ENCODE data around the gene LGALS14. TPM values are rescaled to one million over a fixed set of nuclear protein-coding genes. Genes with fewer than 3 reads are reported as not detected.

LGALS14 gene
- total RNA-seq, 1 donor from 2014 or later, result not detected

DNA sequence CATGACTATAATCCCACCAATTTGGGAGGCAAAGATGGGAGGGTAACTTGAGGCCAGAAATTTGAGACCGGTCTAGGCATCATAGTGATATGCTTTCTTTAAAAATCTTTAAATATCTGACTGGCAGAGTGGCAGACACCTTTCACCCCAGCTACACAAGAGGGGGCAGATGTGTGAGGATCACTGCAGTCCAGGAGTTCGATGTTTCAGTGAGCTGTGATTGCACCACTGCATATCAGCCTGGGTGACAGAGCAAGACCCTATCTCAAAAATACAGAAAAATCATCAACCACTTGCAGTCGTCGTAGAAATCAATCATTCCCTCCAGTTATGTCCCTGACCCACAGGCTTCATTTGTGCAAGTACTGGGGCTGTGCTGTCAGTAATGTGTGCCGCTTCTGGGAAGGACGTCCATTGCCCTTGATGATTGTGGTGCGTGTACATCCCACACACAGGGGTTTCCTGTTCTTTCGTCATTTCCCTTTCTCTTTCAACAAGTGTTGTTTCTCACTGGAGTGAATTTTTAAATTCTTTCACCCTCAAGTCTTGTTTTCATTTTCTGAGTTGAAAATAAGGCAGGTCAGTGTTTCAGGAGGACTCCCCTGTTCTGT, 1.4 kb downstream of the LGALS14 start:
- no peaks in the 10 kb centered on the region for H3K27me3 ChIP-seq (ENCODE audit: insufficient read depth, low read length)
- no peak for DNase-seq (ENCODE audit: low read depth)
- H2AFZ ChIP-seq (ENCODE audit: low read depth, low read length), result no peak overlapping the region
- H3K9me3 Mint-ChIP-seq (ENCODE audit: unreplicated experiment), result no peaks in the 10 kb centered on the region
- H3K9ac ChIP-seq (ENCODE audit: low read length), result no peak overlapping the region
- H3K4me3 Mint-ChIP-seq (ENCODE audit: unreplicated experiment), result no peak overlapping the region
- H3K4me3 ChIP-seq (ENCODE audit: insufficient read depth, low read depth, low read length), result no peak overlapping the region
- H3K36me3 Mint-ChIP-seq (ENCODE audit: low read depth, unreplicated experiment), result no peaks in the 10 kb centered on the region
- H3K9me3 ChIP-seq (ENCODE audit: insufficient read depth, low read depth, low read length), result no peaks in the 10 kb centered on the region
- TF ChIP-seq EZH2 (IDR thresholded peaks at IDR 0.05; ENCODE audit: insufficient read depth, low read length) (no peak), CTCF (IDR thresholded peaks at IDR 0.05; ENCODE audit: insufficient read depth, low read depth, low read length) (no peak)
- H3K79me2 ChIP-seq (ENCODE audit: insufficient read depth, low read length), result no peaks in the 10 kb centered on the region
- no peak overlapping the region for H3K27ac Mint-ChIP-seq (ENCODE audit: unreplicated experiment)
- H3K36me3 ChIP-seq (ENCODE audit: insufficient read depth, low read length), result no peaks in the 10 kb centered on the region
- H4K20me1 ChIP-seq (ENCODE audit: insufficient read depth, low read length), result no peaks in the 10 kb centered on the region
- H3K27me3 Mint-ChIP-seq (ENCODE audit: low read depth, unreplicated experiment), result peaks cover 6% of the 10 kb centered on the region
- H3K27ac ChIP-seq (ENCODE audit: low read depth, low read length), result no peak overlapping the region
- no peaks in the 10 kb centered on the region for H3K4me1 ChIP-seq (ENCODE audit: insufficient read depth, low read length)
- no peak for FAIRE-seq
- no peak overlapping the region for H3K4me2 ChIP-seq (ENCODE audit: low read length)
- no peaks in the 10 kb centered on the region for H3K4me1 Mint-ChIP-seq (ENCODE audit: low read depth, unreplicated experiment)

DNA sequence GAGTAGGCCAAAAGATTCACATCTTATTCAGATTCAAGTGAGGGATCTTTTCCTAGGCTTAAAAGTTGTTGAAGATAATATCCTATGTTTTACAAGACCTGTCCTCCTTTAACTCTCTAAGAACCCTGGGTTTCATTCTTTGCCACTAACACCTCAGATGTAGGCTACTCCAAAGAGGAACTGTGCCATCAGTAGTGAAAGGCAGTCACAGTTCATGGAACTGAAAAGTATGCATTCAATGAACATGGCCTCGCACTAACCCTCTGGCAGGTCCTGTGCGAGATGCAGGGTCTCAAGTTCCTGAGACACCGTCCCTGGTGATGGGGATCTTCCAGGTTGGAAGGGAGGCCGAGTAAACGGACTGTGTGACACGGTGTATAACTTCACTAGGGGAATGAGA, 4.3 kb downstream of the LGALS14 start:
- no peaks in the 10 kb centered on the region for H3K27me3 ChIP-seq (ENCODE audit: insufficient read depth, low read length)
- no peaks in the 10 kb centered on the region for H3K79me2 ChIP-seq (ENCODE audit: insufficient read depth, low read length)
- FAIRE-seq (no peak), DNase-seq (ENCODE audit: low read depth) (no peak)
- no peak overlapping the region for H3K9ac ChIP-seq (ENCODE audit: low read length)
- Mint-ChIP-seq H3K27ac (ENCODE audit: unreplicated experiment) (no peak overlapping the region), H3K4me1 (ENCODE audit: low read depth, unreplicated experiment) (no peaks in the 10 kb centered on the region), H3K36me3 (ENCODE audit: low read depth, unreplicated experiment) (no peaks in the 10 kb centered on the region), H3K9me3 (ENCODE audit: unreplicated experiment) (no peaks in the 10 kb centered on the region), H3K4me3 (ENCODE audit: unreplicated experiment) (no peak overlapping the region), H3K27me3 (ENCODE audit: low read depth, unreplicated experiment) (peaks cover 10% of the 10 kb centered on the region)
- H3K36me3 ChIP-seq (ENCODE audit: insufficient read depth, low read length), result no peaks in the 10 kb centered on the region
- TF ChIP-seq CTCF (IDR thresholded peaks at IDR 0.05; ENCODE audit: insufficient read depth, low read depth, low read length) (no peak), EZH2 (IDR thresholded peaks at IDR 0.05; ENCODE audit: insufficient read depth, low read length) (no peak)
- no peak overlapping the region for H2AFZ ChIP-seq (ENCODE audit: low read depth, low read length)
- H3K4me1 ChIP-seq (ENCODE audit: insufficient read depth, low read length), result no peaks in the 10 kb centered on the region
- H4K20me1 ChIP-seq (ENCODE audit: insufficient read depth, low read length), result no peaks in the 10 kb centered on the region
- H3K4me2 ChIP-seq (ENCODE audit: low read length), result no peak overlapping the region
- no peak overlapping the region for H3K27ac ChIP-seq (ENCODE audit: low read depth, low read length)
- no peak overlapping the region for H3K4me3 ChIP-seq (ENCODE audit: insufficient read depth, low read depth, low read length)
- no peaks in the 10 kb centered on the region for H3K9me3 ChIP-seq (ENCODE audit: insufficient read depth, low read depth, low read length)

- Mint-ChIP-seq H3K27ac (ENCODE audit: unreplicated experiment) (no peak overlapping the region), H3K4me3 (ENCODE audit: unreplicated experiment) (no peak overlapping the region)
- FAIRE-seq, result no peak
These were observed 5.0 kb downstream of the LGALS14 start for GRCh38 chr19:39709026-39709872.

More at GRCh38 chr19:39709026-39709872, 5.0 kb downstream of the LGALS14 start:
- H3K4me1 ChIP-seq (ENCODE audit: insufficient read depth, low read length), result no peaks in the 10 kb centered on the region
- H3K9ac ChIP-seq (ENCODE audit: low read length), result no peak overlapping the region
- Mint-ChIP-seq H3K9me3 (ENCODE audit: unreplicated experiment) (no peaks in the 10 kb centered on the region), H3K27me3 (ENCODE audit: low read depth, unreplicated experiment) (peaks cover 10% of the 10 kb centered on the region), H3K36me3 (ENCODE audit: low read depth, unreplicated experiment) (no peaks in the 10 kb centered on the region), H3K4me1 (ENCODE audit: low read depth, unreplicated experiment) (no peaks in the 10 kb centered on the region)
- no peaks in the 10 kb centered on the region for H3K27me3 ChIP-seq (ENCODE audit: insufficient read depth, low read length)
- no peaks in the 10 kb centered on the region for H3K9me3 ChIP-seq (ENCODE audit: insufficient read depth, low read depth, low read length)
- no peaks in the 10 kb centered on the region for H3K79me2 ChIP-seq (ENCODE audit: insufficient read depth, low read length)
- no peak overlapping the region for H3K4me3 ChIP-seq (ENCODE audit: insufficient read depth, low read depth, low read length)
- no peaks in the 10 kb centered on the region for H4K20me1 ChIP-seq (ENCODE audit: insufficient read depth, low read length)
- no peak for DNase-seq (ENCODE audit: low read depth)
- H2AFZ ChIP-seq (ENCODE audit: low read depth, low read length), result no peak overlapping the region
- no peak overlapping the region for H3K27ac ChIP-seq (ENCODE audit: low read depth, low read length)
- H3K4me2 ChIP-seq (ENCODE audit: low read length), result no peak overlapping the region
- H3K36me3 ChIP-seq (ENCODE audit: insufficient read depth, low read length), result no peaks in the 10 kb centered on the region
- TF ChIP-seq CTCF (IDR thresholded peaks at IDR 0.05; ENCODE audit: insufficient read depth, low read depth, low read length) (no peak), EZH2 (IDR thresholded peaks at IDR 0.05; ENCODE audit: insufficient read depth, low read length) (no peak)
